Thyroid gland (tissue), 4 donors: Measurements from ENCODE around the gene LYZL1.
"Not testable (repeated sequence)": the region's sequence is repeated elsewhere in the genome, so short reads cannot be mapped to it uniquely, and the experiment has no call there.

Experiments used
- POLR2A ChIP-seq, 2 donors: fragments of 450-650 bp; IDR thresholded peaks; one replicate each; pipeline ENCODE4 v1.6.1; 2017; ENCODE audit warnings: antibody characterized with exemption in 2 of 2, mild to moderate bottlenecking in 2 of 2, moderate library complexity in 1 of 2
- TF ChIP-seq, protein P1 (sequence below), 6 experiments: fragments of 200-600 bp in 3 of 6; fragments of 450-650 bp in 3 of 6; sonication (generic) in 3 of 6; IDR thresholded peaks; one replicate each; pipeline ENCODE4 v1.5.1; 2016 to 2019; ENCODE audit warnings: antibody characterized with exemption in 6 of 6, mild to moderate bottlenecking in 2 of 6, inconsistent platforms in 1 of 6, moderate library complexity in 1 of 6

DNA sequence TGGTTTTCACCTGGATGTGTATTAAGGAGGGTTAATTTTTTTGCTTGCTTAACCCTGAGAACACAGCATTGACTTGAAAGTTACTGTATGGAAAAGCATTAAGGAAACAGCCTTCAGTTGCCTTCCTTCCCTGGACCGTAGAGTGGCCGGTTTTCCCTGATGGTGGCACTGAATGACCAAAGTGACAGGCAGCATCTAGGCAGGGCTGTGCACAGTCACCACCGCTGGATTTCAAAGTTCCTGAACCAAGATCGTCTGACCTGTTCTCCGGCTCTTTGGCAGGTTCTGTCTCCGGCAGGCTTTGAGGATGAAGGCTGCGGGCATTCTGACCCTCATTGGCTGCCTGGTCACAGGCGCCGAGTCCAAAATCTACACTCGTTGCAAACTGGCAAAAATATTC lies 2.7 kb downstream of the LYZL1 start:
- TF ChIP-seq, protein P1, sequence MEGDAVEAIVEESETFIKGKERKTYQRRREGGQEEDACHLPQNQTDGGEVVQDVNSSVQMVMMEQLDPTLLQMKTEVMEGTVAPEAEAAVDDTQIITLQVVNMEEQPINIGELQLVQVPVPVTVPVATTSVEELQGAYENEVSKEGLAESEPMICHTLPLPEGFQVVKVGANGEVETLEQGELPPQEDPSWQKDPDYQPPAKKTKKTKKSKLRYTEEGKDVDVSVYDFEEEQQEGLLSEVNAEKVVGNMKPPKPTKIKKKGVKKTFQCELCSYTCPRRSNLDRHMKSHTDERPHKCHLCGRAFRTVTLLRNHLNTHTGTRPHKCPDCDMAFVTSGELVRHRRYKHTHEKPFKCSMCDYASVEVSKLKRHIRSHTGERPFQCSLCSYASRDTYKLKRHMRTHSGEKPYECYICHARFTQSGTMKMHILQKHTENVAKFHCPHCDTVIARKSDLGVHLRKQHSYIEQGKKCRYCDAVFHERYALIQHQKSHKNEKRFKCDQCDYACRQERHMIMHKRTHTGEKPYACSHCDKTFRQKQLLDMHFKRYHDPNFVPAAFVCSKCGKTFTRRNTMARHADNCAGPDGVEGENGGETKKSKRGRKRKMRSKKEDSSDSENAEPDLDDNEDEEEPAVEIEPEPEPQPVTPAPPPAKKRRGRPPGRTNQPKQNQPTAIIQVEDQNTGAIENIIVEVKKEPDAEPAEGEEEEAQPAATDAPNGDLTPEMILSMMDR (IDR thresholded peaks at IDR 0.05) = not testable (repeated sequence)
- not testable (repeated sequence) for TF ChIP-seq POLR2A (IDR thresholded peaks at IDR 0.05)
